Adrenal gland (tissue), 12 donors: ENCODE data around the gene COPB2. TPM values are rescaled to one million over a fixed set of nuclear protein-coding genes. Genes with fewer than 3 reads are reported as not detected.

Source experiments
- DNase-seq, 7 donors: peaks; one replicate each; pipeline ENCODE4 v3.0.0-alpha.2; 2019 to 2020
- H3K27ac ChIP-seq, 5 donors: fragments of 200-600 bp; sonication (generic) in 4 of 5; 1 replicate in 3 of 5; 2 replicates in 2 of 5; pipeline versions ENCODE4 v1.5.1 to v1.8.0; 2016 to 2020; ENCODE audit warnings: mild to moderate bottlenecking in 1 of 5
- H3K27me3 ChIP-seq: fragments of 200-600 bp; 2 replicates; pipeline ENCODE4 v1.8.0; 2021
- H3K36me3 ChIP-seq, 2 donors: fragments of 200-600 bp; replicated peaks in 1 of 2; 1 replicate in 1 of 2; 2 replicates in 1 of 2; pipeline versions ENCODE4 v1.5.1 to v1.8.0; 2018 to 2022
- H3K4me1 ChIP-seq, 2 donors: fragments of 200-600 bp; replicated peaks in 1 of 2; 1 replicate in 1 of 2; 2 replicates in 1 of 2; pipeline versions ENCODE4 v1.5.1 to v1.8.0; 2018 to 2021
- H3K4me3 ChIP-seq, 4 donors: fragments of 200-600 bp; sonication (generic) in 3 of 4; one replicate each; pipeline ENCODE4 v1.5.1; 2016 to 2018
- H3K9me3 ChIP-seq, 3 donors: fragments of 200-600 bp; sonication (generic) in 1 of 3; replicated peaks in 1 of 3; 1 replicate in 2 of 3; 2 replicates in 1 of 3; pipeline versions ENCODE4 v1.5.1 to v1.8.0; 2016 to 2021
- POLR2A ChIP-seq, 2 donors: fragments of 450-650 bp; IDR thresholded peaks; one replicate each; pipeline ENCODE4 v1.6.1; 2017; ENCODE audit warnings: antibody characterized with exemption in 2 of 2, mild to moderate bottlenecking in 2 of 2, moderate library complexity in 1 of 2
- WGBS, 4 donors: extraction: QIAGEN DNeasy Blood & Tissue Kit in 2 of 4; methylation state at CpG; one replicate each; pipeline versions ENCODE4 v1.1.5 to v1.1.7; 2013 to 2017; 5-methylcytosine and 5-hydroxymethylcytosine counted together
- intact Hi-C, 2 donors: fragments of 100-400 bp; cut with DNase I; formaldehyde crosslinking; loops; one replicate each; pipeline versions ENCODE4 v1.14.1 to v1.15.0; 2022 to 2023
- polyA plus RNA-seq, 3 donors: library from polyadenylated mRNA; stranded (reverse); fragments of 200-250 nt in 2 of 3; fragments of 350-450 nt in 1 of 3; fragmentation: Illumina TruSeq in 1 of 3; extraction: RNeasy Lipid Tissue Mini Kit (QIAGEN cat#74804) in 1 of 3; gene quantifications; one replicate each; pipeline ENCODE4 v1.2.3, GENCODE V29; 2013 to 2014
- total RNA-seq, 9 donors: library from RNA; depleted of rRNA in 4 of 9; stranded (reverse); fragments of >200 nt in 4 of 9; fragments of 120-200 nt in 1 of 9; fragmentation: NEBNext Ultra II Directional in 1 of 9; extraction: Animal tissue kit (Norgen Biotek cat#: 25700) in 1 of 9; gene quantifications; one replicate each; pipeline versions ENCODE4 v1.1.0 to v1.2.4, GENCODE V29; 2013 to 2023
- TF ChIP-seq, protein P1 (sequence below), 6 experiments: fragments of 450-650 bp in 4 of 6; fragments of 200-600 bp in 2 of 6; sonication (generic) in 1 of 6; IDR thresholded peaks; 1 replicate in 5 of 6; 2 replicates in 1 of 6; pipeline versions ENCODE4 v1.5.1 to v1.8.0; 2016 to 2021; ENCODE audit warnings: antibody characterized with exemption in 6 of 6, mild to moderate bottlenecking in 2 of 6, moderate library complexity in 1 of 6
- donor health status: healthy with polysubstance abuse.
- donor health status: Bipolar disorder and iron deficiency.
- donor health status: DM: yes; HTN: yes; CAD: no.
- donor health status: DM: no; HTN: no; CAD: no.
- donor health status: DM: no; HTN: no; CAD: no.
- donor health status: DM: yes; HTN: yes; CAD: no.

COPB2 gene
- total and polyA plus RNA-seq, 12 donors = 28.1 to 192 (median 126) TPM

DNA sequence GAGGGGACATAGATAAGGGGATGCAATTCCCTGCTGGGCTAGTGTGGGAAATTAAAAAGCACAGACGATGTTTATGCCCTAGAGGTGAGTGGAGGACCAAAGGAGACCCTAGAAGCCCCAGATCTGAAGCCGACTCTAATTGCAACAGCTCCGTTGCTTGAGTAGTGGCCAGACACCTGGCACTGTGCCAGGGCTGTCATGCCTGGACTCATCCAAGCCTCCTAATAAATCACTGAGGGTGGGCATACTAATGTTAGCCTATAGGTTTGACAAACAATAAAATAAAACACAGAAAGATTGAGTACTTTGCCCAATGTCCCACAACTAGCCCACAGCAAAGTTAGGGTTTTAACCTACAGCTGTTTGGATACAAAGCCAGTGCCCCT, 71.0 kb downstream of the COPB2 start:
- H3K36me3 ChIP-seq = no peaks in the 10 kb centered on the region
- DNase-seq = peak in 2 of 7 donors; percentile 44 to 47
- intact Hi-C loops = no loop called here
- no peak overlapping the region for H3K4me3 ChIP-seq
- no peaks in the 10 kb centered on the region for H3K4me1 ChIP-seq
- no peaks in the 10 kb centered on the region for H3K9me3 ChIP-seq
- no peak for TF ChIP-seq POLR2A (IDR thresholded peaks at IDR 0.05)
- TF ChIP-seq, protein P1, sequence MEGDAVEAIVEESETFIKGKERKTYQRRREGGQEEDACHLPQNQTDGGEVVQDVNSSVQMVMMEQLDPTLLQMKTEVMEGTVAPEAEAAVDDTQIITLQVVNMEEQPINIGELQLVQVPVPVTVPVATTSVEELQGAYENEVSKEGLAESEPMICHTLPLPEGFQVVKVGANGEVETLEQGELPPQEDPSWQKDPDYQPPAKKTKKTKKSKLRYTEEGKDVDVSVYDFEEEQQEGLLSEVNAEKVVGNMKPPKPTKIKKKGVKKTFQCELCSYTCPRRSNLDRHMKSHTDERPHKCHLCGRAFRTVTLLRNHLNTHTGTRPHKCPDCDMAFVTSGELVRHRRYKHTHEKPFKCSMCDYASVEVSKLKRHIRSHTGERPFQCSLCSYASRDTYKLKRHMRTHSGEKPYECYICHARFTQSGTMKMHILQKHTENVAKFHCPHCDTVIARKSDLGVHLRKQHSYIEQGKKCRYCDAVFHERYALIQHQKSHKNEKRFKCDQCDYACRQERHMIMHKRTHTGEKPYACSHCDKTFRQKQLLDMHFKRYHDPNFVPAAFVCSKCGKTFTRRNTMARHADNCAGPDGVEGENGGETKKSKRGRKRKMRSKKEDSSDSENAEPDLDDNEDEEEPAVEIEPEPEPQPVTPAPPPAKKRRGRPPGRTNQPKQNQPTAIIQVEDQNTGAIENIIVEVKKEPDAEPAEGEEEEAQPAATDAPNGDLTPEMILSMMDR (IDR thresholded peaks at IDR 0.05) = no peak
- H3K27me3 ChIP-seq = no peaks in the 10 kb centered on the region
- 21 to 33% (median 28%) methylated on average over 3 of the region's 3 CpGs for WGBS, 4 donors
- no peak overlapping the region for H3K27ac ChIP-seq

DNA sequence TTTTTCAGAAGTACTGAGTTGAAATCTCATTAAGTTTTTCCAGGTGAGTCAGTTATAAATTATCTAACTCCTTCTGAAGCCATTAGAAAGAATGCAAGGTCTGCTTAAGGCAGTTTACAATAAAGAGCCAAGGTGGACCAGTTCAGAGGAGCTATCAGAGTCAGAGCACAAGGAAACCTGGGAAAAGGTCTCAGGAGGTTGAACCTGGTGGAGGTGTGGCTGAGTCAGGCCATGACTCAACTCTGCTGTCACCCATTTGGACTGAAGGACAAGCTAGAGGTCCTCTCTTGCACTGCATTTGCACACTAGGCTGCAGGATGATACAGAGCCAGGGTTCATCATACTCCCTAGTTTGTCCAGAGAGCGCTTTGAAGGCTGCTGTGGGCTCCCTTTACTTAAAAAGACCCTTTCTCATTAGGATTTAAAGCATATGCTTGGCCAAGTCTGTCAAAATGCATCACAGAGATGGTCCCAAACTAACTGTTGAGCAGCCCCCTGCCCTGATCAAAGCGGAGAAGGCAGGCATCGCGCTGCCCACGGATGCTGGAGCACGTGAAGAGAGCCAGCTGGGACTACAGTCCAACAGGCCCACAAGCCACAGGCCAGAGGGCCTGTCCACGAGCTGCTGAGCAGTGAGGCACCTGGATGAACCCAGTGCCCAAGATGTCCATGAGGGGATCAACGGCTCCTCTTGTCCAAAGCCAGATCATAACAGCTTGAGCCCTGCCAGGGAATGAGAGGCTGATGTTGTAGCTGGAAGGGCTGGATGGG, 71.6 kb downstream of the COPB2 start:
- 87 to 92% (median 89%) methylated on average over 7 to 8 of the region's 8 CpGs for WGBS, 4 donors
- intact Hi-C loops = no loop called here
- Histone ChIP-seq H3K9me3 (no peaks in the 10 kb centered on the region), H3K4me1 (no peaks in the 10 kb centered on the region), H3K27ac (no peak overlapping the region), H3K36me3 (no peaks in the 10 kb centered on the region), H3K4me3 (no peak overlapping the region), H3K27me3 (no peaks in the 10 kb centered on the region)
- peak in 1 of 7 donors; percentile 31 for DNase-seq
- TF ChIP-seq POLR2A (IDR thresholded peaks at IDR 0.05) = no peak
- TF ChIP-seq, protein P1 (IDR thresholded peaks at IDR 0.05) = no peak

DNA sequence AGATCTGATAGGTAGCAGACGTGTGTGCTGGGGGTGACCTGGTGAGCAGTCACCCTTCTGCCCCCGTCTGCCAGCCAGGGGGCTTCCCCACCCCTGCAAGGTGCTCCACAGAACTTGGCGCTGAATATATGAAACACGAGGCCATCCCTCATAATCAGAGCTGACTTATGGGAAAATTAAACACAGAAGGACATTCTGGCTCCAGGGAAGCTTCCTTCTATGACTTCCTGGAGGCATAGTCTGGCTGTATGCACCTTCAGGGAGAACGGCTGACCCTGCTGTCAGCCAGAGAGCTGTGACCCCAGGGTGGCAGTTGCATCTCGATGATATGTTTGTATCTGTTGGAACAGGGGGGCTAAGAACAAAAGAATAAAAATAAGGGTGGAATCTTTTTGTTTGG, 72.2 kb downstream of the COPB2 start:
- Histone ChIP-seq H3K27ac (no peak overlapping the region), H3K4me1 (no peaks in the 10 kb centered on the region), H3K4me3 (no peak overlapping the region), H3K36me3 (no peaks in the 10 kb centered on the region), H3K9me3 (no peaks in the 10 kb centered on the region), H3K27me3 (no peaks in the 10 kb centered on the region)
- intact Hi-C loops = no loop called here
- no peak for DNase-seq
- no peak for TF ChIP-seq POLR2A (IDR thresholded peaks at IDR 0.05)
- TF ChIP-seq, protein P1 (IDR thresholded peaks at IDR 0.05) = no peak
- 65 to 83% (median 79%) methylated on average over 2 to 6 of the region's 6 CpGs for WGBS, 4 donors

DNA sequence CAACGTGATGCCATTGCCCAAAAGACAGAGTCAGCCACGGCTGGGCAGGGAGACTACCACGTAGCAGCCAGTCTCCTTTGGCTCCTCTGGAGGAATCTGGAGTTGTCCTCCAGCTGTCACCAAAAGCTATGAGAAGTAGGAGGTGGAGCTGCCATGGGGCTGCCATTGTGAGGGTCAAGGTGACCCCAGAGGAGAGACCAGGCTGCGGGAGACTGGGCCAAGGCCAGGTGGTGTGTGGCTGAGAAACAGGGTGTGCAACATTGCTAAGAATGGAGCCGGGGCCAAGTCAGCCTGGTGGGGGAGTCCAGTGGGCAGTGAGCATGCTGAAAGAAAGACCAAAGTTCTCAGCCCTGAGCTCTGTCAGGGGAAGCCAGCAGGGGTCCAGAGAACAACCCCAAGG, 75.5 kb downstream of the COPB2 start:
- TF ChIP-seq POLR2A (IDR thresholded peaks at IDR 0.05) = no peak
- TF ChIP-seq, protein P1 (IDR thresholded peaks at IDR 0.05) = no peak
- Histone ChIP-seq H3K4me3 (no peak overlapping the region), H3K27me3 (no peaks in the 10 kb centered on the region), H3K9me3 (no peaks in the 10 kb centered on the region), H3K4me1 (peaks cover 11 to 13% of the 10 kb centered on the region in 2 donors), H3K36me3 (no peaks in the 10 kb centered on the region), H3K27ac (no peak overlapping the region)
- intact Hi-C loops = no loop called here
- WGBS, 4 donors = 53 to 71% (median 57%) methylated on average over 5 of the region's 5 CpGs
- no peak for DNase-seq
